GM19035 (cell line): ENCODE results near the gene DDTL.

ENCODE experiments used
- ATAC-seq: cut with Tn5 transposase; IDR thresholded peaks from one replicate; pipeline ENCODE4 v1.9.1; 2021; ENCODE audit not compliant: unreplicated experiment

The DDTL gene

GRCh38 chr22:24005201-24005600 is 38.5 kb downstream of the DDTL start, which contains the start of gene GSTT4:
Gene GSTT4 (minus strand): TSS chr22:24005453. CDS start chr22:24005356, 97 bp downstream.
- ATAC-seq, result no peak

- ATAC-seq, result no peak
These were observed 39.7 kb downstream of the DDTL start for GRCh38 chr22:24006207-24006913.

- no peak for ATAC-seq
These were observed 40.2 kb downstream of the DDTL start for GRCh38 chr22:24006914-24007214.

- ATAC-seq, result no peak
These were observed 40.7 kb downstream of the DDTL start for GRCh38 chr22:24007253-24008021.

- ATAC-seq, result no peak
These were observed 41.3 kb downstream of the DDTL start for GRCh38 chr22:24008022-24008283.

GRCh38 chr22:24008381-24009226 is 41.9 kb downstream of the DDTL start:
- ATAC-seq, result no peak

GRCh38 chr22:24009227-24010017 is 42.7 kb downstream of the DDTL start:
- ATAC-seq, result no peak

GRCh38 chr22:24010018-24010391 is 43.3 kb downstream of the DDTL start:
- ATAC-seq, result no peak

GRCh38 chr22:24011735-24012068 is 45.0 kb downstream of the DDTL start:
- no peak for ATAC-seq

- ATAC-seq, result no peak
These were observed 49.5 kb downstream of the DDTL start for GRCh38 chr22:24016156-24016555.

GRCh38 chr22:24021304-24021703 is 54.6 kb downstream of the DDTL start:
- ATAC-seq, result no peak
